NCI-H2196 (cell line): ENCODE results near the gene CHRNB2.

Experiments used
- DNase-seq: peaks from one replicate; lab custom pipeline; 2025; ENCODE audit not compliant: unreplicated experiment; lab: John Stamatoyannopoulos, UW

CHRNB2 gene

DNA sequence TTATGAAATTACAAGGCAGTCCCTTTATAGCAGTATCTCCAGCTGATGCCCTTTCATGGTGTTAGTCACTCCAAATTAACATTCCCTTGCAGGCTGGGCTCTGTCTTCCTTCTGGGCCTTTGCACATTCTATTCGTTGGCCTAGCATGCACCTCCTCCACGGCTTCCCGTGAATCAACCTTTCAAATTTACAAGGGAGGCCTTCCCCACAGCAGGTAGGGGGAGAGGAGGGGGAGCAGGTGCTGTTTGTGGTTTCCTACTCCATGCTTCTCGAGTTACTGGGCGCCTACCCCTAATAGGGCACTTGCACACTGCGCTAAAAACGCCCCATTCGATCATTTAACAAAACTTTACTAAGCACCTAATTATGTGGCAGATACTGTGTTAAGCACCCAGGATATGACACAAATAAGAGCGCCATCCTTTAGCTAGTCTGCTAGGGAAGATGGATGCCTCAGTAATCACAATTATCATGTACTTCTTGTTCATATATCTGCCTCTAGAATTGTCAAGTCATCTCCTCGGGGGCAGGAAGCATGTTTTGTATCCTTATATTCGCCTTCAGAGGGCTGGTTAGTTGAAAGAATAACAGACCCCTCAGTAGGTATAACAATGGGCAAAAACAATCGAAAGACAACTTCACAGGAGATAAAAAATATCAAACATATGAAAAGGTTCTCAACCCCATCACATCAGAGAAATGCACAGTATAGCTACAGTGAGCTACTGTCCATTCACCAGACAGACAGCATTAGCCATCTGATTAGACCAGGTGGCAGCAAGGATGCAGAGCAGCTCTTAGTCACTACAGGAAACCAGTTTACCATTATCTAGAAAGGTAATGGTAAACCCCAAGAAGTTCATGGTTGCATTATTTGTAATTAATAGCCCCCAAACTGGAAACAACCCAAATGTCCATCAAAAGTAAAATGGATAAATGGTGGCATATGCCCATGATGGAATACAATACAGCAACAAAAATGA, 42.1 kb downstream of the CHRNB2 start:
- DNase-seq: peak; percentile 25

GRCh38 chr1:154611150-154611862, 43.7 kb downstream of the CHRNB2 start:
- DNase-seq: no peak

- no peak for DNase-seq
Observed at GRCh38 chr1:154614247-154614646, 46.7 kb downstream of the CHRNB2 start.

DNA sequence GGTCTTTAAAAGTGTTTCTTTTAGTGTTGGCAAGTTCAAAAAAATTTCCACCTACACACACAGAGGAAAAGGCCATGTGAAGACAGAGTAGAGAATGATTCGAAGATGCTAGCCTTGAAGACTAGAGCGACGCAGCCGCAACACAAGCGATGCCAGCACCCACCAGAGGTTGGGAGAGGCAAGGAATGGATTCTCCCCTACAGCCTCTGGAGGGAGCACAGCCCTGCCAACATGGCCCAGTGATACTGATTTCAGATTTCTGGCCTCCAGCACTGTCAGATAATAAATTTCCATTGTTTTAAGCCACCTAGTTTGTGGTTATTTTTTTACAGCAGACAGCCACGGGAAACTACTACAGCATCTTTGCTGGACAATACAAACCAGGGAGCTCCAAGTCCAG, 47.3 kb downstream of the CHRNB2 start:
- no peak for DNase-seq

GRCh38 chr1:154615411-154615810, 47.8 kb downstream of the CHRNB2 start:
- no peak for DNase-seq

DNA sequence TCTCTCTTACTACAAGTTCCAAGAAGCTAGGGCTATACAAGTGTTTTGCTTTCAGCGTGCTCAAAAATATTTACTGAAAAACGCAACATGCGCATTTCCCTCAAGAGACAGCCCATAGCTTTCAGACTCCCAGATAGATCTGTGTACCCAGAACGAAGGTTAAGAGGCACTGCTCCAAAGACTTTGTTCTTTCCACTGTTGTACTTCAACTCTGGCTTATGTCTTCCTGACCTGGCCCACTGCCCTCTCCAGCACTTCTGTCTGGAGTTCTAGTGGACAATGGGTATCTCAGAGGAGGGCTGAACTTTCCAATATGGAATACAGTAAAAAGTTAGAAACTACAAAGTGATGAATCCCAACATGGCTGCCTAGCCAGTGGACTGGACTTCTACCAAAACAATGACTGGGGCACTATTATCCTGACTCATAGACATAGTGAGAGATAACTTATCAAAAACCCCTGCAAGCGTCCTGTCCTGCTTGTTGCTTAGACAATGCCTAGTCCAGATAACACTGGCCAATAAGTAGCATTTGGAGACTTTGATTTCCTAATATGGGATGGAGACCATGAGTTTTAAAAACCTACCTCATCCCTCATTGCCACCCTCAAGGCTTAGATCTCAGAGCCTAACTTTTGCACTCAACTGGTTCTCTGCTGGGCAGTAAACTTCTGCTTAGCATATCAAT, 49.2 kb downstream of the CHRNB2 start:
- DNase-seq: no peak

GRCh38 chr1:154619181-154619948, 51.8 kb downstream of the CHRNB2 start:
- DNase-seq: no peak

- DNase-seq: no peak
Observed at GRCh38 chr1:154620751-154621150, 53.2 kb downstream of the CHRNB2 start.

DNA sequence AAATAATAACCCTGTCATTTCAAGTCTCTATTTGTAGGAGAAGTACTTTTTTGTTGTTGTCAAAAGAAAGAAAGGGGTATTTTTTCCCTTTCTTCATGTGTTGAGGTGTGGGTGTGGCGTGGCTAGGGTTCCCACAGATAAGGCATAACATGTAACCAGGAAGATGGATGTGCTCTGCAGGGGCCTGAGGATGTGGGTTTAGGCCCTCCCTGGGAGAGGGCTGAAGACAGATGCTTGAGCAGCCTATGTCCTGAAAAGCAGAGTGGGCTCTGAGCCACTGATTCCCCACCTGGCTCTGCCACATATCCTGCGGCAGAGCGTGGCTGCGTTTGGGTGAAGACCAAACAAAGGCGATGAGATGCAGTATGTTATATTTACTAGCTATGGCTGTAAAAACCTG, 54.3 kb downstream of the CHRNB2 start:
- no peak for DNase-seq

- DNase-seq: no peak
Observed at GRCh38 chr1:154622503-154623039, 55.0 kb downstream of the CHRNB2 start.

GRCh38 chr1:154623358-154623757, 55.8 kb downstream of the CHRNB2 start:
- no peak for DNase-seq

DNA sequence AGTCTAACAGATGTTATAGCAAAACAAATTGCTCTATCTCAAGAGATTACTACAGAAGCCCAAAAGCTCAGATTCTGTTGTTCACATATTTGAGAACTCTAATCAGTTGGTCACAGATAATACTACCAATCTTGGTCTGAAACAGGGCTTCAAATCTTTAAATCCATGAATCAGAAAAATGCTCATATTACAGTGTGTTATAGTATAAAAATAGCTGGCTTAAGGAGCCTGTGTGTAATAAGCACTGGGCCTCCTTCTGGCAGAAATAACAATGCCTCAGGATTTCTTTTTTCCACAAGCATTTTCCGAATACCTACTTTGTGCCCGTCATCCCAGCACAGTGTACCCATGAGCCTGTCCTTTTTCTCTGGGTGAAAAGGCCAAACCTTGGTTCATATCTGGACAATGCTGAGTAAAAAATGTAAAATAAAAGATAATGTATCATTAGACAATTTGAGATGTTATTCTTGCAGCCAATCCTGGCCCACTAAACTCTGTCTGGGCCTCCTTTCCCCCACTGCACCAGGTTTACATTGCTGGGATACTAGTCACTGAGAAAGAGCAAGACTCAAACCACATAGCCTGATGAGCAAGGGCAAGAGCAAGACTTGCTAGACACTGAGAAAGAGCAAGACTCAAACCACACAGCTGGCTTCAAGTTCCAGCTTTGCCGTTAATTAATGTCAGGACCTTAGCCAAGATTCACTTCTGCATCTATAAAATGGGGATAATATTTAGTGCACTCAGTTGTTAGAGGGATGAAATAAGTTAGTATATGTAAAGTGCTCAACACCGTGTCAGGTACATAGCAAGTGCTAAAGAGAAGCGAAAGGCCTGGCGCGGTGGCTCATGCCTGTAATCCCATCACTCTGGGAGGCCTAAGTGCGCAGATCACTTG, 57.4 kb downstream of the CHRNB2 start:
- DNase-seq: no peak

DNA sequence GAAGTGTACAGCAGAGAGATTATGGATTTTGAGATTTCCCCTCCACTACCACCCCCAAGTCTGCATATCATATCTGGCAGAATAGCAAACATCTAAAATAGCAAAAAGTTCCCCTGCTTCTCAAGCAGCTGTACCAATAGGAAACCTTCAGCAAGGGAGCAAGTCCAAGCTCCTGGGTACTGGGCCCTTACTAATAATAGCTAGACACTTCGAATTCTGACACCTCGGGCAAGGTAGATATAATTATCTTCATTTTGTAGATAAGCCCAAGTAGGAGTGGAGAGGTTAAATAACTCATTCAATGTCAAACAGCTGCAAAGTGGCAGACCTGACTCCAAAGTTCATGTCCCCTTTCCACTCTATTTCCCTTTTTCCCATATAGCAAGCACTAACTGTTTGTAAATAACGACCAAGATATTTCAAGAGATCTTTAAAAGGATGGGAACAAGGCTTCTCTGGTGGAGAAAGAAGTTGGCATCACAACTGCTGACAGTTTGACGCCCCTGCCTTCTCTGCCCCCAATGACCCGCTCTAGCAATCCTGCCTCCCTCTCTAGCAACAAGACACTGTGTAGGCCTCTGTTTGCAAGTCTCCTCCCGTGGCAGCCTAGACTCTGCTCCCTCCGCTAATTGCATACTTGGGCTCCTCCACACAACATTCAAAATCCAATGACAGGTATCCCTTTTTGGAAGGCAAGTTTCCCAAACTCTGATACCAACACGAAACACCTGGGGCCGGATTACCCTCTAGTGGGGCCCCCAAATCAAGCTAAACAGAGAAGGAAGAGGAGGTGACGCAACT, 59.1 kb downstream of the CHRNB2 start:
- no peak for DNase-seq

- DNase-seq: peak; percentile 90
Observed at GRCh38 chr1:154627257-154628120, 59.9 kb downstream of the CHRNB2 start.

GRCh38 chr1:154628121-154628405, 60.5 kb downstream of the CHRNB2 start:
- DNase-seq: no peak

DNA sequence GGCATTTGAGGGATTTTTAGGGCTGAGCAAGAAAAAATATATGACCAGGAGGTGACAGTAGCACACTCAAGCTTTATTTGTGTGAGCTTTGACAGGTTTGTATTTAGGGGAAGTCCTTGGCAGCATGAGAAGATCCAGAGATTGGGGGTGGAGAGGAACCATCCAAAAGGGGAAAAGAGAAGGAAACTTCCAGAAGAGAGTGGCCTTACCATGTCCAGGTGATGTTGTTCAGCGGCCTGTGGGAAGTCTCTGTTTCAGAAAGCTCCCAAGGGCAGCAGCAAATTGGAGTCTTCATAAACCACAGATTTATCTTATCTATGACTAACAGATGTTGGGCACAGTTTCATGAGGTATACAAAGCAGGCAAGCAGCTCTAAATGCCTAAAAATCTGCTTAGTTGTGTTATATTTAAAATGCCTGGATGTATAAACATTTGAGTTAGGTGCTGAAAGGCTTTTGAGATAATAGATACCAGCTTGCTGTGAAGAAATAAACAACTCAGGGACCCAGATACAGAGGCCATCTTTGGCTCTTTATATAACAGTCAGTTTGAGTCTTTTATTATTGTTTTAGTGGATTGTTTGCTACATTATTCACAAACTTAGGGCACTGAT, 61.6 kb downstream of the CHRNB2 start:
- no peak for DNase-seq
